ENCODE data around the gene CTRL. TPM values are rescaled to one million over a fixed set of nuclear protein-coding genes. Genes with fewer than 3 reads are reported as not detected.

The CTRL gene
- total and polyA plus RNA-seq, 11 donors: 0.23 to 2.1 (median 0.74) TPM; not detected in 1

DNA sequence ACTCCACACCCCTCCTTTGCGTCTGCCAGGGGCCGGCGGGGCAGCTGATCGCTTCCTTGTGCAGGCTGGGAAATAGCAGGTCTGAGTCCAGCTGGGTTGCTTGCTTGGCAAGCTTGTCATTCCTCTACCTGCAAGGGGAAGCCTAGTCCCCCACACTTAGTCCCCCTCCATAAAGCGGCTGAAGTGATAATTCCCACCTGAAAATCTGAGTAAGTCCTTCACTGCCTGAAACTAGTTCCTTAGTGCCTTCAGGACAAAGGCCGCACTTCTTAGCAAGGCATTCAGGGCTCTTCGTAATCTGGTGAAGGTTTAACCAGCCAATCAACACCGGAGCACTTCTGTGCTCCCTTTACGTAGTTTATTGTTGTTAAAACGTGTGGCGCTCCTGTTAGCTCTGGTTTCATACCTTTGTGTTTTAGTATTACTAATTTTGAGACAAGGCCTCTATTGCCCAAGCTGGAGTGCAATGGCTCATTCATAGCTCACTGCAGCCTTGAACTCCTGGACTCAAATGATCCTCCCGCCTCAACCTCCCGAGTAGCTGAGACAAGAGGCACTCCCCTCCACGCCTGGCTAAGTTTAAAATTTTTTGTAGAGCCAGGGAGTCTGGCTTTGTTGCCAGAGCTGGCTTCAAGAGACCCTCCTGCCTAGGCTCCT, 37.8 kb downstream of the CTRL start:
- DNase-seq (peak in 3 of 5 donors; percentile 49 to 69 (median 65)), ATAC-seq (no peak)
- H3K4me1 ChIP-seq: peaks cover 15 to 59% (median 49%) of the 10 kb centered on the region in 12 donors

GRCh38 chr16:67892899-67893742, 38.5 kb downstream of the CTRL start, which contains the start of gene PSKH1:
TSS of gene PSKH1 (plus strand) at chr16:67893254. CDS start at chr16:67908750, 15,496 bp downstream.
- Histone ChIP-seq H3K36me3 (no peaks in the 10 kb centered on the region), H3K27me3 (no peaks in the 10 kb centered on the region), H3K9me3 (no peaks in the 10 kb centered on the region), H3K4me3 (peak within 1 kb of the TSS; percentile 68 to 99 (median 86)), H3K27ac (peak within 1 kb of the TSS; percentile 91 to 98 (median 93)), H3K4me1 (peaks cover 15 to 55% (median 48%) of the 10 kb centered on the region in 12 donors)
- WGBS, 4 donors: 0 to 1% (median 1%) methylated on average over 38 to 90 of the region's 90 CpGs
- peak; percentile 97 to 98 (median 97) for DNase-seq
- intact Hi-C loops (cut with DNase I): no loop called here
- TF ChIP-seq, protein P1, sequence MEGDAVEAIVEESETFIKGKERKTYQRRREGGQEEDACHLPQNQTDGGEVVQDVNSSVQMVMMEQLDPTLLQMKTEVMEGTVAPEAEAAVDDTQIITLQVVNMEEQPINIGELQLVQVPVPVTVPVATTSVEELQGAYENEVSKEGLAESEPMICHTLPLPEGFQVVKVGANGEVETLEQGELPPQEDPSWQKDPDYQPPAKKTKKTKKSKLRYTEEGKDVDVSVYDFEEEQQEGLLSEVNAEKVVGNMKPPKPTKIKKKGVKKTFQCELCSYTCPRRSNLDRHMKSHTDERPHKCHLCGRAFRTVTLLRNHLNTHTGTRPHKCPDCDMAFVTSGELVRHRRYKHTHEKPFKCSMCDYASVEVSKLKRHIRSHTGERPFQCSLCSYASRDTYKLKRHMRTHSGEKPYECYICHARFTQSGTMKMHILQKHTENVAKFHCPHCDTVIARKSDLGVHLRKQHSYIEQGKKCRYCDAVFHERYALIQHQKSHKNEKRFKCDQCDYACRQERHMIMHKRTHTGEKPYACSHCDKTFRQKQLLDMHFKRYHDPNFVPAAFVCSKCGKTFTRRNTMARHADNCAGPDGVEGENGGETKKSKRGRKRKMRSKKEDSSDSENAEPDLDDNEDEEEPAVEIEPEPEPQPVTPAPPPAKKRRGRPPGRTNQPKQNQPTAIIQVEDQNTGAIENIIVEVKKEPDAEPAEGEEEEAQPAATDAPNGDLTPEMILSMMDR (IDR thresholded peaks at IDR 0.05): no peak
- TF ChIP-seq POLR2A (IDR thresholded peaks at IDR 0.05): peak; percentile 83 to 92
- peak; percentile 98 to 99 (median 98) for ATAC-seq

More for the DNA sequence above, 37.8 kb downstream of the CTRL start:
- Histone ChIP-seq H3K36me3 (no peaks in the 10 kb centered on the region), H3K27ac (peak overlapping the region; percentile 91 to 98 (median 93)), H3K4me3 (peak overlapping the region; percentile 68 to 99 (median 86)), H3K9me3 (no peaks in the 10 kb centered on the region), H3K27me3 (no peaks in the 10 kb centered on the region)
- intact Hi-C loops (cut with DNase I): no loop called here
- TF ChIP-seq, protein P1 (IDR thresholded peaks at IDR 0.05): no peak
- TF ChIP-seq POLR2A (IDR thresholded peaks at IDR 0.05): no peak
- WGBS, 4 donors: 20 to 36% (median 21%) methylated on average over 10 to 14 of the region's 14 CpGs

DNA sequence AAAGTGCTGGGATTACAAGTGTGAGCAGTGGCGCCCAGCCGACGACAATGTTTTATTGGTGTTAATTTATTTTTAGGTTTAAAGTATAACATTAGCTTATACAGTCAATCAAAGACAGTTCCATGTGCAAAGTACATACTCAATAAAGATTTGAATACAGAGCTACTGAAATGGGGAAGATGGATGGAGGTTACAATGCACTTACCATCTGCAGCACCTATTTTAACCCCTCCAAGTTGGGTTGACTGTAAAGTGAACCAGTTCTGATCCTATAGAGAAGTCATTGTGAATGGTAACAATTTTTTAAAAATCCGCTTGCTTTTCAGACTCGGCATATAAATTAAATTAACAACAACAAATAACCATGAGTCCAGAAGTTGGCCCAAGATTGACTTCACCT, 39.3 kb downstream of the CTRL start:
- WGBS, 4 donors: 74 to 81% (median 79%) methylated on average over 5 of the region's 5 CpGs
- Histone ChIP-seq H3K36me3 (no peaks in the 10 kb centered on the region), H3K27ac (peak overlapping the region in 10 of 12 donors; percentile 71 to 98 (median 86)), H3K27me3 (no peaks in the 10 kb centered on the region), H3K9me3 (no peaks in the 10 kb centered on the region), H3K4me3 (peak overlapping the region in 11 of 12 donors; percentile 68 to 99 (median 88)), H3K4me1 (peaks cover 15 to 48% (median 41%) of the 10 kb centered on the region in 12 donors)
- no peak for DNase-seq
- no peak for ATAC-seq
- TF ChIP-seq, protein P1 (IDR thresholded peaks at IDR 0.05): no peak
- no peak for TF ChIP-seq POLR2A (IDR thresholded peaks at IDR 0.05)
- intact Hi-C loops (cut with DNase I): no loop called here

GRCh38 chr16:67888331-67888730, 43.3 kb downstream of the CTRL start:
- no peak overlapping the region for H3K4me3 ChIP-seq
- peaks cover 5 to 29% (median 17%) of the 10 kb centered on the region in 12 donors for H3K4me1 ChIP-seq
- intact Hi-C loops (cut with DNase I): loop anchor here in 2 of 10 donors (10.0 kb wide), 2 partner anchors 146 to 156 kb away; no protein-coding TSS in a partner anchor
- TF ChIP-seq POLR2A (IDR thresholded peaks at IDR 0.05): no peak
- TF ChIP-seq, protein P1 (IDR thresholded peaks at IDR 0.05): no peak
- H3K27ac ChIP-seq: no peak overlapping the region
- DNase-seq (no peak), ATAC-seq (no peak)
- no peaks in the 10 kb centered on the region for H3K27me3 ChIP-seq
- no peaks in the 10 kb centered on the region for H3K9me3 ChIP-seq
- H3K36me3 ChIP-seq: peaks cover 0 to 31% (median 17%) of the 10 kb centered on the region in 9 donors
- WGBS, 4 donors: 82 to 100% (median 89%) methylated on average over 3 of the region's 3 CpGs
